Neural progenitor cell (in vitro differentiated cells): ENCODE data around the gene SSNA1. TPM values are rescaled to one million over a fixed set of nuclear protein-coding genes. Genes with fewer than 3 reads are reported as not detected.
A peak's percentile ranks its signal among the peaks of the same experiment; 100 is the strongest.

Experiments
- DNase-seq: peaks from one replicate; pipeline ENCODE4 v3.0.0-alpha.2; 2016; ENCODE audit warnings: low spot score
- H2AFZ ChIP-seq: fragments of 200-600 bp; sonication (generic); replicated peaks from 2 replicates; pipeline ENCODE4 v1.6.1; 2016; ENCODE audit warnings: antibody characterized with exemption
- H3F3A ChIP-seq: fragments of 200-600 bp; sonication (generic); 2 replicates; pipeline ENCODE4 v1.6.1; 2016; ENCODE audit warnings: antibody characterized with exemption, low read depth
- H3K27ac ChIP-seq: fragments of 200-600 bp; sonication (generic); 2 replicates; pipeline ENCODE4 v1.5.1; 2016; ENCODE audit warnings: mild to moderate bottlenecking
- H3K27me3 ChIP-seq: fragments of 200-600 bp; sonication (generic); 2 replicates; pipeline ENCODE4 v1.6.1; 2016; ENCODE audit warnings: mild to moderate bottlenecking, moderate library complexity
- H3K36me3 ChIP-seq: fragments of 200-600 bp; sonication (generic); 2 replicates; pipeline ENCODE4 v1.5.1; 2016
- H3K4me1 ChIP-seq: fragments of 200-600 bp; sonication (generic); 2 replicates; pipeline ENCODE4 v1.6.1; 2016; ENCODE audit warnings: mixed run types
- H3K4me2 ChIP-seq: fragments of 200-600 bp; sonication (generic); 2 replicates; pipeline ENCODE4 v1.6.1; 2016
- H3K4me3 ChIP-seq: fragments of 200-600 bp; sonication (generic); 2 replicates; pipeline ENCODE4 v1.5.1; 2016
- H3K79me2 ChIP-seq: fragments of 200-600 bp; sonication (generic); 2 replicates; pipeline ENCODE4 v1.6.1; 2016; ENCODE audit warnings: low read depth
- H3K9ac ChIP-seq: fragments of 200-600 bp; sonication (generic); 2 replicates; pipeline ENCODE4 v1.6.1; 2016
- H3K9me3 ChIP-seq: fragments of 200-600 bp; sonication (generic); 2 replicates; pipeline ENCODE4 v1.5.1; 2016; ENCODE audit warnings: low read depth
- H4K20me1 ChIP-seq: fragments of 200-600 bp; sonication (generic); 2 replicates; pipeline ENCODE4 v1.6.1; 2016; ENCODE audit warnings: low read depth
- H3K27ac Mint-ChIP-seq: 3 replicates; pipeline ENCODE4 v1.8.0; 2021; ENCODE audit warnings: mixed read lengths
- H3K27me3 Mint-ChIP-seq: 2 replicates; pipeline ENCODE4 v1.8.0; 2022; ENCODE audit warnings: low read depth, mild to moderate bottlenecking, inconsistent platforms, moderate library complexity, mixed read lengths; ENCODE audit not compliant: insufficient read depth
- H3K36me3 Mint-ChIP-seq: 3 replicates; pipeline ENCODE4 v1.8.0; 2021; ENCODE audit warnings: mixed read lengths
- H3K4me1 Mint-ChIP-seq: 3 replicates; pipeline ENCODE4 v1.8.0; 2021; ENCODE audit warnings: mixed read lengths
- H3K4me3 Mint-ChIP-seq: 3 replicates; pipeline ENCODE4 v1.8.0; 2021; ENCODE audit warnings: mild to moderate bottlenecking, moderate library complexity, mixed read lengths
- H3K9me3 Mint-ChIP-seq: 3 replicates; pipeline ENCODE4 v1.8.0; 2020; ENCODE audit warnings: mixed read lengths
- CTCF ChIP-seq: fragments of 200-600 bp; sonication (generic); IDR thresholded peaks from 2 replicates; pipeline ENCODE4 v1.5.1; 2017; ENCODE audit warnings: antibody characterized with exemption, mild to moderate bottlenecking
- EZH2 ChIP-seq: fragments of 200-600 bp; sonication (generic); IDR thresholded peaks from 2 replicates; pipeline ENCODE4 v1.6.1; 2017; ENCODE audit warnings: antibody characterized with exemption, mild to moderate bottlenecking, moderate library complexity
- EZH2phosphoT487 ChIP-seq: fragments of 200-600 bp; sonication (generic); IDR thresholded peaks from 2 replicates; pipeline ENCODE4 v1.6.1; 2017; ENCODE audit warnings: antibody characterized with exemption
- total RNA-seq: library from RNA; depleted of rRNA; stranded (reverse); fragments of >200 nt; gene quantifications from 2 replicates; pipeline ENCODE4 v1.2.3, GENCODE V29; 2015; ENCODE audit warnings: low replicate concordance

SSNA1 gene
- total RNA-seq, 1 donor from 2014 or later: 27.9 TPM

- H3K27ac ChIP-seq: no peak overlapping the region
- H3K36me3 Mint-ChIP-seq: no peaks in the 10 kb centered on the region
- H3K36me3 ChIP-seq: no peaks in the 10 kb centered on the region
- H3K4me3 Mint-ChIP-seq: peak overlapping the region; percentile 96
- H3K4me1 Mint-ChIP-seq: peaks cover 32% of the 10 kb centered on the region
- no peak for TF ChIP-seq EZH2
- TF ChIP-seq EZH2phosphoT487: no peak
- TF ChIP-seq CTCF: no peak
- no peaks in the 10 kb centered on the region for H3K9me3 Mint-ChIP-seq
- H3K9ac ChIP-seq: no peak overlapping the region
- H3K4me3 ChIP-seq: no peak overlapping the region
- peaks cover 5% of the 10 kb centered on the region for H3K4me1 ChIP-seq
- H4K20me1 ChIP-seq: peaks cover 41% of the 10 kb centered on the region
- H3K27me3 Mint-ChIP-seq: peaks cover 6% of the 10 kb centered on the region
- DNase-seq: no peak
- H2AFZ ChIP-seq: no peak overlapping the region
- H3K27ac Mint-ChIP-seq: no peak overlapping the region
- no peaks in the 10 kb centered on the region for H3K9me3 ChIP-seq
- H3K4me2 ChIP-seq: no peak overlapping the region
- peaks cover 23% of the 10 kb centered on the region for H3K79me2 ChIP-seq
- H3K27me3 ChIP-seq: no peaks in the 10 kb centered on the region
- H3F3A ChIP-seq: peaks cover 10% of the 10 kb centered on the region
Measured at GRCh38 chr9:137190315-137190856, 1.9 kb downstream of the SSNA1 start.

DNA sequence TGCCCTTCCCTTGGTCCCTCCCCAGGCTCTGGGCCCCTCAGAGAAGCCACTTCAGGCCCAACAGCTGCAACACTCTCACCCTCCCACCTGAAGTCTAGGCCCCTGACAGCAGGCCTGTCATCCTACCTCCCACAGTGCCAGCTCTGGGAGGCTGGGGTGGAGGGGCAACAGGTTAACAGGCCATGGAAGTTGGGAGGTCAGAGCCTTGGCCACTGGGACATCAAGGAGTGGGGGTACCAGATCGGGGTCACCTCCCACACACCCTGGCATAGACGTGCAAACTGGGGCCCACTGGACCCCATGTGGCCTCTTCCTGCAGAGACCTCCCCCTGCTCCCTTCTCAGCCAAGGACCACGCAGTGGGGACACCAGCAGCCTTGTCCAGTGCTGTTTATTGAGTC is 2.8 kb downstream of the SSNA1 start:
- Mint-ChIP-seq H3K9me3 (no peaks in the 10 kb centered on the region), H3K27me3 (peaks cover 6% of the 10 kb centered on the region), H3K36me3 (no peaks in the 10 kb centered on the region), H3K27ac (no peak overlapping the region), H3K4me3 (no peak overlapping the region), H3K4me1 (peaks cover 33% of the 10 kb centered on the region)
- Histone ChIP-seq H3K9me3 (no peaks in the 10 kb centered on the region), H3K9ac (no peak overlapping the region), H4K20me1 (peaks cover 46% of the 10 kb centered on the region), H3K4me1 (peaks cover 5% of the 10 kb centered on the region), H3F3A (peaks cover 10% of the 10 kb centered on the region), H3K27me3 (no peaks in the 10 kb centered on the region), H2AFZ (no peak overlapping the region), H3K79me2 (peaks cover 20% of the 10 kb centered on the region), H3K4me2 (no peak overlapping the region), H3K36me3 (no peaks in the 10 kb centered on the region), H3K4me3 (no peak overlapping the region), H3K27ac (no peak overlapping the region)
- no peak for TF ChIP-seq EZH2
- no peak for TF ChIP-seq EZH2phosphoT487
- TF ChIP-seq CTCF: no peak
- no peak for DNase-seq

DNA sequence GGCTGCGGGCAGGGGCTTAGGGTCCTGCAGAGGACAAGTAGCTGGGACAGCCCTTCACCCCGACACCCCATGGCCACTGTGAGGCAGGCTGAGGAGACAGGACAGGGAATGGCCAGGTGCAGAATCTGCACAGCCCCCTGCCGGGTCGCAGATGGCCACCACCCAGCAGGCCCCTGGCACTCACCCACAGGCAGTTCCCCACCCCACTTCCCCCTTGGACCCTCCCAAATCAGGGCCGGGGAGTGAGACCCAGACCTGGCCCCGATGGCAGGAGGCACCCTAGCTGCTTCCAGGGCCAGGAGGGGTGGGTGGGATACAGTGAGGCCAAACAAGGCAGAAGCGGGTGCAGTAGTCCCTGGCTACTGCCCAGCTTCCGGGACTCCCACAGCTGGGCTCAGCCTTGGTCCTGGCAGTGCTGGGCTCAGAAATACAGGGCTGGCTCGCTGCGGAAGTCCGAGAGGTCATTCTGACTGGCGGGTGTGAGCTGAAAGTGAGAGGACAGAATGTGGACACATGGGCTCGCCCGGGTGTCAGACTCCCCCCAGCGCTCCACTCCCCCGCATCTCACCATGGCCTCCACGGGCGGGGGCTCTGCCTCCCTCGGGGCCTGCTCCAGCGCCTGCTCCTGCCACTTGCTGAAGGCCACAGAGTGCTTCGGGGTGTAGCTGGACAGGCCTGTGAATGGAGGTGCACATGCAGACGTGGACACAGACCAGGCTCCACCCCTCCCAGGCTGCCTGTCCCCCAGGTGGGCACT is 3.4 kb downstream of the SSNA1 start:
- H3K27ac ChIP-seq: no peak overlapping the region
- no peak for DNase-seq
- no peak overlapping the region for H3K4me3 ChIP-seq
- Mint-ChIP-seq H3K27me3 (peaks cover 6% of the 10 kb centered on the region), H3K9me3 (no peaks in the 10 kb centered on the region), H3K27ac (no peak overlapping the region), H3K36me3 (no peaks in the 10 kb centered on the region), H3K4me3 (no peak overlapping the region), H3K4me1 (peaks cover 29% of the 10 kb centered on the region)
- no peak for TF ChIP-seq EZH2
- TF ChIP-seq EZH2phosphoT487: no peak
- TF ChIP-seq CTCF: no peak
- H3K9me3 ChIP-seq: no peaks in the 10 kb centered on the region
- no peak overlapping the region for H3K9ac ChIP-seq
- peaks cover 53% of the 10 kb centered on the region for H4K20me1 ChIP-seq
- H3F3A ChIP-seq: peaks cover 10% of the 10 kb centered on the region
- peaks cover 5% of the 10 kb centered on the region for H3K4me1 ChIP-seq
- H3K27me3 ChIP-seq: no peaks in the 10 kb centered on the region
- no peak overlapping the region for H3K4me2 ChIP-seq
- no peaks in the 10 kb centered on the region for H3K36me3 ChIP-seq
- H2AFZ ChIP-seq: no peak overlapping the region
- peaks cover 14% of the 10 kb centered on the region for H3K79me2 ChIP-seq
